ENCODE measurements around the gene NHSL2. TPM values are rescaled to one million over a fixed set of nuclear protein-coding genes. Genes with fewer than 3 reads are reported as not detected.
"Not testable (repeated sequence)": the region's sequence is repeated elsewhere in the genome, so short reads cannot be mapped to it uniquely, and the experiment has no call there.

Gene NHSL2
- total RNA-seq, result under 0.01 and 0.45 TPM in 2 replicates

DNA sequence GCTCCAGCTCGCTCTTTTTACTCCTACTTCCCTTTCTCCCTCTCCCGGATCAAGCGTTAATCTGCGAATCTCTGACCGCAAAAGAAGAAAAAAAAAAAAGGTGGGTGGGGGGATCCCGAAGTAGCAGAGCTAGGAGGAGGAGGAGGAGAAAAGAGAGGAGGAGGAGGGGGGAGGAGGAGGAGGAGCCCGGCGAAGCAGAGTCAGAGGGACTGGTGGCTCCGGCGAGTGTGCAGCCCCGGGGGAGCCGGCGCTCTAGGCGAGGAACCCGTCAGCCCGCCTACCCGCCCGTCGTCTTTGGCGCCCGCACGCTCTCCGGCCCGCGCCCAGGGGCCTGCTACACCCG, at the start of gene NHSL2:
Gene NHSL2, plus strand, starts transcription at position 203 of the 343 bp plus-strand sequence.
- no peak for DNase-seq (ENCODE audit: low read depth)

DNA sequence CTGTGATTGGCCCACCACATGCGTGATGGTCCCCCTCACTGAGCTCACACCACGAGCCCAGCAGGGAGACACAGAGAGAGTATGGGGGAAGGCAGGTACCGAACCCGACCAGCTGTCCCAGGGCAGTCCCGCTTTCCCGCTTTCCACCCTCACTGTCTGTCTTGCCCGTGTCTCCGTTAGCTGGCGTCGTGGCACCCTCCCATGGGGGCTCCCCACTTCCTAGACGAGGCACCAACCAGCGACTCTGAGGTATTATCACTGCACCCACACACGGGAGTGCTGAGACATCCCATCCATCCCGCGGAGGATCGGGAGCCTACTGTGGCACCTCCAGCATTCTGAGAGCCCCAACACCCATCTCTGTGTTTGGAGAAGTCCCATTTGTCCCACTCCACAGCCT, 43.0 kb upstream of the NHSL2 start:
- DNase-seq (ENCODE audit: low read depth), result no peak

DNA sequence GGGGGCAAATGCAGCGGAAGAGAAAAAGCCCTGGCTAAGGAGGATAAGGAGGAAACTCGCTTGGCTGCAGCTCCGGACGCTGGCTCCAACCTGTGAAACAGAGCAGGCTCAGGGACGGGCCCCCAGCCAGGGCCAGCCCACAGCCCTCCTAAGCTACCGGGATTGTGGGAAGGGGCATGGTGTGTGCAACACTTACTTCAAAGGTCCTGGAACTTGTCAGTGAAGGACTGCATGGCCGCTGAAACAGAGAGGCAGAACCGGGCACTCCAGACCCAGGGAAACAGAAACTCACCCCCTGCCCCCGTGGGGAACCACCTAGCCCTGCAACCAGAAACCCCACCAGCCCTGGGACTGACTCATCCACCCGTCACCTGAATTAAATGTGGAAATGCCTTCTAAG, 41.1 kb upstream of the NHSL2 start:
- DNase-seq (ENCODE audit: low read depth), result not testable (repeated sequence)

DNA sequence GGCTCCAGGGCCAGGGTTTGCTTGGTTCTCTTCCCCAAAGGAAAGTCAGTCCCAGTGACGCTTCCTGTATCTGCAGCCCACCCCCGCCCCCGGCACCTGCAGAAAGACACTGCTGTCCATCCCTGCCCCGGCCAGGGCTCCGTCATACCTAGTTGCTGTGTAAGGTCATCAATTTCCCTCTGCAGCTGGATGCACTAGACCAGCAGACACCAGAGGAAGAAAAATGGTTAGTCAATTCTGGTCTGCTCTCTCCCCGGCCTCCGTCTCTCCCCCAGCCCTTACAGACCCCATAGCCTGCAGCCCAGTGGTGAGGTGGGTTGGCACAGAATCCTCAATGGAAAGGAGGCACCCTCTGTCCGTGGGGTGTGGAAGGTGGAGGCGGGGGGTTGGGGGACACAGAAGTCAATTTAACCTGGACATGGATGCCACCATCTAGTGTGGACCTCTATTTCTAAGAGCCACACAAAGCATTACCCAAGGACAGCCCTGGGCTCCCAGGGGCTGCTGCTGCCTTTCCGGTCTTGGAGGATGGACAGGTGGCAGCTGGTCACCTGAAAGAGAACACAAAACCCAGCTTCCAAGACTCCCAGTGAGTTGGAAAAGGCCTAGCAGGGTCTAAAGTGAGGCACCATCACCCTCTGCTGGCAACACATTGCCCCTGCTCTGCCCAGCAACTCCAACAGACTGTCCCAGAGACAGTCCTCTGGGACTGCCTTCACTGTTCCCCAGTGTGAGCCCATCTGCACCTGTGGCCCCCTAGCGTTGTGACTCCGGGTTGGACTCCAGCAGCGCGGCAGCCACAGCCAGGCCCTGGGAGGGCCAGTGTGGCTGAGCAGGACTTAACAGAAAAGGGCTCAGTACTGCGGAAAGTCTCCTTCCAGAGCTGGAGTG, 40.2 kb upstream of the NHSL2 start:
- DNase-seq (ENCODE audit: low read depth), result peak; percentile 9

DNA sequence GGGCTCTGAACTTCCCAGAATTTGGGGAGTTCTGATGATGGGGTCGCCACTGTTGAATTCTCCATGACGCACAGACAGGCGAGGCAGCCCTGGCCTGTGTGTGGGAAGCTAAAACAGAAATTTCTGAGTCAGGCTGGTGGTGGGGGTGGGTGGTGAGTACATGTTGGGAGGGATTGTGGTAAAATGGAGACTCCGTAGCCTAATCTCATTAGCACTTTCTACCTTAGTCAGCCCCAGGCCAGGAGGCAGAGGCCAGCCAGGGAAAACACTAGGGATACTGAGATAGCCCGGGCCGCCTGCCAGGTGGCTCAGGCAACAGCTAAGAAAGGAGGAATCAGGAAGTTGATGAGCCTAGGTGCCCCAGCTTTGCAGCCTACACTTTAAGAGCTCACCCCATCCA, 39.3 kb upstream of the NHSL2 start:
- DNase-seq (ENCODE audit: low read depth), result peak; percentile 33

DNA sequence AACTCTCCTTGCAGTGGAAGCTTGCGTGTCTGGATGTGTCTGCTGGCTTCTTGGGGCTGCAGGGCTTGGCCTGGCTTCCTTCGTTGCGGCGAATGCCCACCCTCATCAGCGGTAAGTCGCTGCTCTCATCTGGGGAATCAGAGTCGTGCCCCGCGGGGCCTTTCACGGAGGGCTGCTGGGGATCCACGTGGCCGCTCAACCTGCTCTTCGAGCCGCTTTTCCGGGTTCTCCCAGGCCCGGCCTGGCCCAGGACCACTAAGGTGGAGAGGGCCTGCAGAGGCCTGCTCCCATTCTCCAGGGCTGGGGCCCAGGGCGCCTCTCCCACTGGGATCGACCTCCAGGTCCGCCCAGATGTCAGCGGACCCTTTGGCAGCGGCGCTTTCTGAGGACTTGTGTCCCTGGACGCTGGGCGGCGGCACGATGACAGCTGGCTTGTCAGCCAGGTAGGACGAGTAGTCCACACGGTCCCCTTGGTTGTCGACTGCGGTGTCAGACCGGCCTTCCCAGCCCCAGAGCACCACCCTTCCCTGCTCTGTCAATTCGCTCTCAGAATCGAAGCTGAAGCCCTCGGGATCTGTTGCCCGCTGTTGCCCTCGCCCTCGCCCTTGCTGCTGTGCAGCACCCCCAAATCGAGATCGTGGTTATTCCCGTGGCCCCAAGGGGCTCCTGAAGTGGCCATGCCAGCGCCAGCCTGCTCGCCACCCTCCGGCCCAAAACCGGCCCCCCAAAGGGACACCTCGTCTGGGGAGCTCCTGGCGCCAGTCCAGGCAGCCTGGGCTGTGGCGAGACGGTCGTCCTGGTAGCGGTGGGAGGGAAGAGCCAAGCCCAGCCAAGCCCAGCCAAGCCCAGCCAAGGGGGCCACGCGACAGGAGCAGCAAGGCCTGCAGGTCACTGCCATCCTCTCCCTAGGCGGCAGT, 37.8 kb upstream of the NHSL2 start:
- DNase-seq (ENCODE audit: low read depth), result no peak

DNA sequence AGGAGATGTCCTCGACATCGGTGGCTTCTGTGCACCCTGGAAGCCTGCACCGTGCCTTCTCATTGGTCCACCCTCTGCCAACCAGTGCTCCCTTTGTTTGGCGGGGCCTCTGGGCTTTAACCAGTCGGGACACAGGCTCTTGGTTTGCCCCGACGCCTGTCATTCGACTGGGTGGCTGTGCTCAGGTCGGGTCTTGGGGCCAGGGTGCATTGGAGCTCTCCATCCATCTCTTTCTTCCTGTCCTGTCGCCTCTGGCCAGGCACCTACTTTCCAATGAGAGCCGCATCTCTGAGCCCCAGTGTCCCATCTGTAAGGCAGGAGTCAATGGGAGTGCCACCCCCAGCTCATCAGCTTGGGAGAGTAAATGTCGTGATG, 37.2 kb upstream of the NHSL2 start:
- no peak for DNase-seq (ENCODE audit: low read depth)

DNA sequence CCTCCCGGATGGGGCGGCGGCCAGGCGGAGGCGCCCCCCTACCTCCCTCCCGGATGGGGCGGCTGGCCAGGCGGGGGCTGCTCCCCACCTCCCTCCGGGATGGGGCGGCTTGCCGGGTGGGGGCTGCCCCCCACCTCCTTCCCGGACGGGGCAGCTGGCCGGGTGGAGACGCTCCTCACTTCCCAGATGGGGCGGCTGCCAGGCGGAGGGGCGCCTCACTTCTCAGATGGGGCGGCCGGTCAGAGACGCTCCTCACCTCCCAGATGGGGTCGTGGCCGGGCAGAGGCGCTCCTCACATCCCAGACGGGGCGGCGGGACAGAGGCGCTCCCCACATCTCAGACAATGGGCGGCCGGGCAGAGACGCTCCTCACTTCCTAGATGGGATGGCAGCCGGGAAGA, 33.8 kb upstream of the NHSL2 start:
- DNase-seq (ENCODE audit: low read depth), result not testable (repeated sequence)

DNA sequence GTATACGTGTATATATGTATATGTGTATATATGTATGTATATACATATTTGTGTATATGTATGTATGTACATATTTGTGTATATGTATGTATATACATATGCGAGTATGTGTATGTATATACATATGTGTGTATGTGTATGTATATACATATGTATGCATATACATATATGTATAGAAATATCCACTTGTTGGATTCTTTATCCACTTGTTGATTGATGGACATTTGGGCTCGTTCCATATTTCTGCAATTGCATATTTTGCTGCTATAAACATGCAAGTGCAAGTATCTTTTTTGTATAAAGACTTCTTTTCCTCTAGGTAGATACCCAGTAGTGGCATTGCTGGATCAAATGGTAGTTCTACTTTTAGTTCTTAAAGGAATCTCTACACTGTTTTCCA, 25.5 kb upstream of the NHSL2 start:
- DNase-seq (ENCODE audit: low read depth), result no peak

DNA sequence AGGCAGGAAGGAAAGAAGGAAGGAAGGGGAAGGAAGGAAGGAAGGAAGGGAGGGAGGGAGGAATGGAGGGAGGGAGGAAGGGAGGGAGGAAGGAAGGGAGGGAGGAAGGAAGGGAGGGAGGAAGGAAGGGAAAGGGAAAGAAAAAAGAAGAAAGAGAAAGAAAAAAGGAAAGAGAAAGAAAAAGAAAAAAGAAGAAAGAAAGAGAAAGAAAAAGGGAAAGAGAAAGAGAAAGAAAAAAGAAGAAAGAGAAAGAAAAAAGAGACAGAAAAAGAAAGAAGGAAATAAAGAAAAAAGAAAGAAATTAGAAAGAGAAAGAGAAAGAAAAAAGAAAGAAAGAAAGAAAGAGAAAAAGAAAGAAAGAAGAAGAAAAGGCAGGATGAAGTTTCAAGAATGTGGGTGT, 15.0 kb upstream of the NHSL2 start:
- DNase-seq (ENCODE audit: low read depth), result no peak

DNA sequence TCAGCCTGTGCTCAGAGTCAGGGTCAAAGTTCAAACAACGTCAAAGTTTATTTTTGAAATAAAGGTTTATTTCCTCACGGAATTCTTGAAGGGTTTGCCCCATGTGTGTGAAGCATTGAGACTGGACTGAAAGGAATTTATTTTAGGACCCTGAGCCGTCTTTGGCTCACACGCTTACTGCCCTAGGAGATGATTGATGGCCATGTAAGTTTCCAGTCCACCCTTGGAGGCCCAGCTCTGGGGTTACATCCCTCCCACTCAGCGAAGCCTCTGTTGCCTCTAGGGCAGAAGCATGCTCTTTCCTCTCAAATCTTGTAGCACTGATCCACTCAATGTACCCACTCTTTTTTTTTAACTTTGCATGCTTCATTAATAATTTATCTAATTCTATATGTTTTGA, 4.5 kb upstream of the NHSL2 start:
- DNase-seq (ENCODE audit: low read depth), result no peak

DNA sequence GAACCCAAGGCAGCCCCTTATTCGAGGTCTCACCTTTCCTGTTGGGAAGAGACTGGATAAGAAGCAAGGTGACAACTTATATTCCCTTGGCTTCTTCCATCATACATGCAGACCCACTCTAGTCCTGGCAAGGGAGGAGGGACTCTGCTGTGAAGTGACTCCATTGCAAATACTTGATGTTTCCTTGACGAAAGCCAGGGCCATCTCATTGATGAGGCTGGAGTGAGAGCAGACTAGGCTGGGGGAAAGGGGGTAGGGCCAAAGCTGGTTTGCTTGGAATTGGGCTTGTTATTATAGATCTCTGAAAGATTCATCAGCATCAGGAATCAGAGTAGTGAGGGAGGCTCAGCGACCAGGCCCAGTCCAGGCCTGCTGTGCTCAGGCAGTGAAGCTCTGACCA, 2.3 kb upstream of the NHSL2 start:
- DNase-seq (ENCODE audit: low read depth), result no peak

DNA sequence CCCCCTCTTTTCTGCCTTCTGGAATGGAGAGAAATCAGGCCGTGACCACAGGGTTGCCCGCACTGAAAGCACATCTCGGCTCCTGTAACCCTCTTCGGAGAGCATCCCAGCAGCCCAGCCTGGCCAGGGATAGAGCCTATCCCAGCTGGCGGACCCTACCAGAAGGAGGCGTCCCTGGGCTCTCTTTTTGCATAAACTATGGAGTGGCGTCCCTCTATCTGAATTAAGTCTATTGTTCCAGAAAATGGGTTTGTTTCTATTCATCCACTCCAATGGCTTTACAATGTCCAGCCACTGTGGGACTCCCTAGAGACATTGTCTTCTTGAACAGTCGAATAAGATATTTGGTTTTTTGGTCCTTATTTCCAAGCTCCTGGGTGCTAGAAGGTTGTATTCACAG, 689 bp upstream of the NHSL2 start:
- DNase-seq (ENCODE audit: low read depth), result no peak

DNA sequence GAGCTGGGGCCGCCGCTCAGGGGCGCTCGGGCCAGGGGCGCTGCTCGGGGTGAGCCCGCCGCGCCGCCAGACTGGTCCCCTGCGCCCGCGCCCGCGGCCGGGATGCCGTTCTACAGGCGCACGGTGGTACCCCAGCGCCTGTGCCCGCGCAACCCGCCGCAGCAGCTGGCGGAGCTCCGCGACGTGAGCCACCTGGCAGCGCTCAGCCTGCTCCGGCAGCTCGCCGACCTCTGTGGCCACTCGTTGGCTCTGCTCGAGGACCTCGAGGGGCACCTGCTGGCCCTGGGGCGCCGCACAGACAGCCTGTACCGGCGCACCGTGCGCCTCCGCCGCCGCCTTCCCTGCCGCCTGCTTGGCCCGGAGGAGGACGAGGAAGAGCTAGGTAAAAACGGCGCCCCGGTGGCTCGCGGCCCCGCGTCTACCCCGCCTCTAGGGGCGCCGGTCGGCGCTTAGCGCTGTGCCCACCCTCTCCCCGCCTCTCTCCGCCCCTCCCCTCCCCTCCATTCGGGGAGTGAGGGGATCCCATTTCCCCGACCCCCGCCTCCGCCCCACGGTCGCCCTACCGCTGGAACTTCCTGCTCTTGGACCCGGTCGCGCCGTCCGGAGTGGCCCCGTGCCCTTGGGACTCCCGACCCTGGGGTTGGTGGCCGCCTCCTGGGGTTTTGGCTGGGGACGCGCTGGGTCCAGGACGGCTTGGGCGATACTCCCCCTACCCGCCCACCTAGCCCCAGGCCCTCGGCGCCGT, 513 bp downstream of the NHSL2 start:
- DNase-seq (ENCODE audit: low read depth), result no peak

DNA sequence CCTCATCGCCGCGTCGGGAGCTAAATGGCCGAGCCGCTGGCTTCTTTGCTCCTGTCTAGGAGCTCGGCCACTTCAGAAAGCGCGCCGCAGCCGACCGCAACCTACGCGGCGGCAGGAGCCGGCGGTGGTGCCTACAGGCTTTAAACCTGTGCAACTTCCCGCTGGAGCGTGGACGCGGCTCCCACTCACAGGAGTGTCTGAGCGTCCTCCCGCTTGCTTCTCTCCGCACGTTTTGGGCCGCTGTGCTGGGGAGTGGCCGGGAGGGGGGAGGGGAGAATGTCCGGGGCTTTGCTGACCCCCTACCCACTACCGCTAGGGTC, 1.0 kb downstream of the NHSL2 start:
- DNase-seq (ENCODE audit: low read depth), result no peak

DNA sequence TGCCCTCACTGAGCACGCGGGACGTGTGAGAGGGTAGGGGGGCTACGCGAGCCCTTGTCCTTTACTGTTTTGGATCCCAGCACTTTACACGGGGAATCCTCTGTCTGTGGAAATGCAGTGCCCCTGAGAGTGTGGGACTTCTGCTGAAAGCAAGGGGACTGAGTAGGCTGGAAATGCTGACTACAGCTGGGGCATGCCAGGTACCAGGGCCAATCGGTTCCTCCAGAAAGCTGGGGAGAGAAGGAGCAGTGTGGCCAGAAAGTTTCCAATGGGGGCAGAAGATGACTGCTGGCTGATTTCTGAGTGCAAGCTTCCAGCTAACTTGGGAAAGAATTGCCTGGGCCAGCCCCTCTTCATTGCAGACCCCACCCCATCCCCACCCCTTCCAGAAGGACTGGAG, 1.5 kb downstream of the NHSL2 start:
- DNase-seq (ENCODE audit: low read depth), result no peak

DNA sequence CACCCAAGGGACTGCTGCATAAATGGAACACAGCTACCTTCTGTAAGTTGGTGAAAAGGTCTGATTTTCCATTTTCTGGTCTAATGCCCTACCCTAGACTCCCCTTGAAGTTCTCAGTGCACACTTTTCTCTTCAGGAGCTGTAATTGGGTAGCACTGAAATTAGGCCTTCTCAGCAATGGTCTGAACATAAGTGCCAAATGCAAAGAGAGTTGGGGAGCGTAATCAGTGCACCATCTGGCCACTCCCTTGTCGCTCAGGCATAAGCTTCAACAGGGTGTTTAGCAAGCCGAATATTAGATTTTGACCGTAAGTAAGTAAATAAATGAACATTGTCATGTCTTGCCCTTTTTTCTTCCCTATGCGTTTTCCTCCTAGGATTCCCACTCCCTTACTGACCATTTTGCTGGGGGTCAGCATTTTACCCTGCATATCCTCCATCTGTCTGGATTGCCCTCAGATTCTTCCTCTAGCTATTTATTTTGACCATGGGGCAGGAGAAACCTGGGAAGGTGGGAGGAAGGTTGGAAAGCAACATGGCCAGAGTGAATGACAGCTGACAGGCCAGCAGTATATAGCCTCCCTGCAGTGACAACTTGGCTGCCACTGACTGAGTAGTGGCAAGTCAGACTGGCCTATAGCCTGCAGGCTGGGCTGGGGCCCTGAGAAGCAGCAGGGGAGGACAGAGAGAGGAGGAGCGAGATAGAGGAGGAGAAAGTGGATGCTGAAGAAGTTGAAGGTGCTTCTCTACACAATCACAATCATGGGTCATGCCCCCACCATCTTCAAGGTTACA, 2.7 kb downstream of the NHSL2 start:
- DNase-seq (ENCODE audit: low read depth), result no peak

DNA sequence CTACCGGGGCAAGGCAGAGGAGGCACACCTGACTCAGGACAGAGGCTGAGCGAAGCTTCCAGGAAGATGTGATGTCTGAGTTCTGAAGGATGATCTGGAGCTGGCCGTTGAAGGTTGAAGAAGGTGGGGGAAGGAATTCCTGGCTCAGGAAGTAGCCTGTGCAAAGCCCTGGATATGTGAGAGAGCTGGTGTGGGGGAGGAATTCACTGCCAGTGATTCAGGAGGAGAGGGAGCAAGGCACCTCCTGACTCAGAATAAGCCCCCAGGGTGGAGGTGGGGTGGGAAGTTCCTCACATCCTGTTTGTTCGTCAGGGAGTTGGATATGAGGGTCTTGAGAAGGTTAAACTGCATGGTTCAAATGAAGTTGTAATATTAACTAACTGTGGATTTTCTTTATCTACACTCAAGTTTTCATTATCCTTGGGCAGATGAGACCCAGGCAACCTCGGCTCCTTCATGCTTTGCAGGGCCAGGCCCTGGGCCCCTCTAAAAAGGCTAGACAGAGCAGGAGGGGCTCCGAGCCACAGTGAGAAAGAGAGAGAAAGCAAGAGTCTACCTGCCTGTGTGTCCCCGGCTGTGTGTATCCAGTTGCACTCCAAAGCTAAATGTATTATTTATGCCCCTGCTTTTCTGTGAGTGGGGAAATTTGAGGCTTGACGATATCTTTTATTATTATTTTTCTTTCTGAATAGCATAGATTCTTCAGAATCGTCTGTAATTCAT, 7.1 kb downstream of the NHSL2 start:
- peak; percentile 70 for DNase-seq (ENCODE audit: low read depth)

DNA sequence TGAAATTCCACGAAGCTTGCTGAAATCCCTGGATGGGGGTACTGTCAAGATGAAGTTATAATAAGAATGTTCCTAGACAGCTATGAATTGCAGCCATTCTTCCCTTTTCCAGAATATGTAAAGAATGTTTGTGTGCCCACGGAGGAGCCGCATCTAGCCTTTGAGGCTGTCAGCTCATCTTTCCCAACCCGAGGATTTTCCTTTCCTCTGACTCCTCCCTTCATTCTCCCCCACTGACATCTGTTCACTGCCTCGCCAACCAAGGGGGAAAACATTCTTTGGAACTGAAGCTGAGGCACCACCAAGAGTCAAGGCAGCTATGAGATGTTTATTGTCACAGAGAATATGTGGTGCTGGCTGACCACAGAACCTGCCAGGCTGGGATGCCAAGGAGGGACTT, 8.8 kb downstream of the NHSL2 start:
- no peak for DNase-seq (ENCODE audit: low read depth)

DNA sequence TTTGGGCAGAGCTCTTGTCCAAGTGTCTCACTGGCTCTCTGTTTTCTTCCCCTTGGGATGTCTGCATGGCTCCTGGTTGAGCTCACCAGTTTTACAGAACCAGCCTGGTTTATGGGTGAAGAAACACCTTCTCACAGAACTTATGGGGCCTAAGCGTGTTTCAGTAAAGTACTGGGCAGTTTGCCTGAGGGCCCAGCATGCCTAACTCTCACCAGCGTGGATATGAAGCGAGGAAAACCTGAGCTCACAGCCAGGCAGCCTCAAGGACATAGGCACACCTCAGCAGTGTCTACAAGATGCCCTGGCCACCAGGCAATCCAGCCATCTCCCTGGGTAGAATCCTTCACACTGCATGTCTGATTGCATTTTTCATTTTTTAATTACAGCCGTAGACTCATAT, 9.2 kb downstream of the NHSL2 start:
- no peak for DNase-seq (ENCODE audit: low read depth)

DNA sequence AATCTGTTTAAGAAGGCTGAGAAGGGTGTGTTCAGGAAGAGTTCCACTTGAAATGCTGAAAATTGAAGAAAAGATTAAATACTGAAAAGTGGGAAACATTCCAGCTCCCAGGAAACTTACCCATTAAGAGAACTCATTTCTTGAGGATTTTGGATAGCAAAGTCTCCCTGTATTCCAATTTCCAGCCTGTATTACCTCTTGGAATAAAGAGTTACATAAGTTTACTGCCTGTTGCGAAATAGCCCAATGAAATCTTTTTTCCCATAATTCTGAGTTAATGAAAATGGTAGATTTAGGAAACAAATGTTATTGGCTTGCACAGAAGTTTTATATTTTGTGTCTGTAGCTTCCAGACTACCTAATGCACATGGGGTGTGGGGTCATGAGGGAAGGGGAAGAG, 12.0 kb downstream of the NHSL2 start:
- DNase-seq (ENCODE audit: low read depth), result no peak
